ENCODE results near the gene DHDDS.

DNA sequence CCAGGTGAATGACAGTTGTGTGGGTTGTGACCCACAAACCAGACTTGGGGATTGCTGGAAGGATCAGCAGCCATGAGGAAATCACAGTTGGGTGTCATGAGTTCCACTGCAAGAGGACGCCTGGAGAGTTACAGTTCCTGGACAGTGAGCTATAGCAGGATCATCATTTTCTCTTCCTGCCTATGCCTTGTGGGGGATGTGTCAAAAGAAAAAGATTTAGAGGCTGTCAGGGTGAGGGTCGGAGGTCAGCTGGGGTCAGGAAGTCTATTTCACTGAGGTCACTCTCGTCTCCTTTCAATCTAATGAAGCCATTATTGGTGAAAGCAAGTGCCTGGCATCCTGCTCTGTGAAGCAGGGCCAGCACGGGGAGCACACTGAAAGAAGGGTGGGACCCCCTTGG, 28.5 kb upstream of the DHDDS start:
- TF ChIP-seq ZNF341 (tag by site-specific recombination; IDR thresholded peaks at IDR 0.05; ENCODE audit: low read depth) (no peak), ZNF776 (tag by site-specific recombination; IDR thresholded peaks at IDR 0.05; ENCODE audit: borderline replicate concordance) (no peak), CTCF (tag by site-specific recombination; IDR thresholded peaks at IDR 0.05) (no peak), REST (tag by site-specific recombination; IDR thresholded peaks at IDR 0.05) (no peak), ZBTB17 (tag by site-specific recombination; IDR thresholded peaks at IDR 0.05) (no peak), BCL11A (tag by site-specific recombination; IDR thresholded peaks at IDR 0.05; ENCODE audit: low read depth) (no peak), YY1 (tag by site-specific recombination; IDR thresholded peaks at IDR 0.05) (no peak), TCF7L2 (IDR thresholded peaks at IDR 0.05; ENCODE audit: borderline replicate concordance, low read depth, low read length) (no peak), PBX3 (CRISPR knock-in tag; IDR thresholded peaks at IDR 0.05) (no peak)
- TF ChIP-seq, protein P1, sequence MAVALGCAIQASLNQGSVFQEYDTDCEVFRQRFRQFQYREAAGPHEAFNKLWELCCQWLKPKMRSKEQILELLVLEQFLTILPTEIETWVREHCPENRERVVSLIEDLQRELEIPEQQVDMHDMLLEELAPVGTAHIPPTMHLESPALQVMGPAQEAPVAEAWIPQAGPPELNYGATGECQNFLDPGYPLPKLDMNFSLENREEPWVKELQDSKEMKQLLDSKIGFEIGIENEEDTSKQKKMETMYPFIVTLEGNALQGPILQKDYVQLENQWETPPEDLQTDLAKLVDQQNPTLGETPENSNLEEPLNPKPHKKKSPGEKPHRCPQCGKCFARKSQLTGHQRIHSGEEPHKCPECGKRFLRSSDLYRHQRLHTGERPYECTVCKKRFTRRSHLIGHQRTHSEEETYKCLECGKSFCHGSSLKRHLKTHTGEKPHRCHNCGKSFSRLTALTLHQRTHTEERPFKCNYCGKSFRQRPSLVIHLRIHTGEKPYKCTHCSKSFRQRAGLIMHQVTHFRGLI (tag by site-specific recombination; IDR thresholded peaks at IDR 0.05): no peak

Measured in HEK293 (cell line).